ENCODE data around the gene USP32.
A peak's percentile ranks its signal among the peaks of the same experiment; 100 is the strongest.

USP32 gene

DNA sequence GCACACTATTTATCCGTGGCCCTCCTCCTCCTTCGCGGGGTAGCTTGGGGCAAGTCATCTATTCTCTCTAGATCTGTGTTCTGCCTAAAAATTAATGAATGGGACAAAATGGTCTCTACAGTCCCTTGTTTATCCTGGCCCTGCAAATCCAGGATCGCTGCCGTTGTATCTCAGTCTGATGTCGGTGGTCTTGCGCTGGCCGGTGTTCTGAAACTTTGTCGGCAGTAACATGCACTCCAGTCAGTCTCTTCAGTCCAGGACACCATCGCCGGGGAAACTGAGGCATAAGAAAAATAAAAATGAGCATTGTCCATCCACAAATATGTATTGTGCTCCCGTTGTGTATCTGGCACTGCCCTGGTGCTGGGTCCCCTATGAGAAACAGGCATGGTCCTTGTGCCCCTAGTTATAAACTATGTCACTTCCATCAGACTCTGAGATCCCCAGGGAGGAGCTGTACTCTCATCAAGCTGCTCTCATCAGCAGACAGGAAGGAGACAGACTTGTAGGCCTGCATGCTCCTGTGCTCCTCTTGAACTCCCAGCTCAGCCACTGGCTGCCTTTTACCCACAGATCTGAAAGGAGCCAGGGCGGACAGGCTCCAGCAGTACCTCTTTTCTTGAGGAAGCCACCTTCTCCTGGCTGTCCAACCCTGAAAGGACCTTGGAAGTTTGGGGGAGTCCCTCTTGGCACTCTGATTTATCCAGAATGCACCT is 255.8 kb downstream of the USP32 start:
- Histone ChIP-seq H2BK5ac (ENCODE audit: low read depth, low read length, poor library complexity, severe bottlenecking) (no peak overlapping the region), H3K9me3 (ENCODE audit: control insufficient read depth, low read length) (no peaks in the 10 kb centered on the region), H3K4me1 (ENCODE audit: control insufficient read depth, insufficient read depth, low read depth, low read length) (peaks cover 25% of the 10 kb centered on the region), H4K91ac (ENCODE audit: low read length) (no peak overlapping the region), H4K8ac (ENCODE audit: low read length) (no peak overlapping the region), H3K9ac (ENCODE audit: low read length) (no peak overlapping the region), H3K36me3 (ENCODE audit: control insufficient read depth in 1 of 2, insufficient read depth in 2 of 2, low read depth in 1 of 2, low read length in 2 of 2) (peaks cover 7 to 12% of the 10 kb centered on the region in 2 experiments), H2BK12ac (ENCODE audit: low read length in 2 of 2) (no peak overlapping the region), H3K27ac (ENCODE audit: low read length, poor library complexity, severe bottlenecking) (no peak overlapping the region), H3K18ac (ENCODE audit: low read depth in 1 of 2, low read length in 2 of 2) (no peak overlapping the region), H2AK5ac (ENCODE audit: low read length, severe bottlenecking) (no peak overlapping the region), H3K4me3 (ENCODE audit: insufficient read depth in 1 of 2, low read depth in 1 of 2, low read length in 2 of 2) (peak overlapping the region in 1 of 2 experiments; percentile 91), H3K27me3 (ENCODE audit: control insufficient read depth in 1 of 2, insufficient read depth in 1 of 2, low read length in 2 of 2) (peaks cover 38 to 51% of the 10 kb centered on the region in 2 experiments), H2BK120ac (ENCODE audit: low read depth, low read length) (no peak overlapping the region), H2BK15ac (ENCODE audit: low read depth, poor library complexity, severe bottlenecking) (no peak overlapping the region), H3K4me2 (ENCODE audit: low read length, poor library complexity, severe bottlenecking) (peak overlapping the region; percentile 56), H3K4ac (ENCODE audit: low read depth in 1 of 2, low read length in 2 of 2) (no peak overlapping the region), H3K79me1 (replicated peaks; ENCODE audit: low read length, poor library complexity, severe bottlenecking) (peaks cover 10% of the 10 kb centered on the region), H2AFZ (ENCODE audit: low read depth, low read length) (no peak overlapping the region), H3K14ac (ENCODE audit: low read length in 2 of 2) (no peak overlapping the region), H3K23ac (ENCODE audit: low read length in 2 of 2) (no peak overlapping the region)
- DNase-seq, result no peak
- 81% methylated on average over 13 of the region's 13 CpGs for WGBS

DNA sequence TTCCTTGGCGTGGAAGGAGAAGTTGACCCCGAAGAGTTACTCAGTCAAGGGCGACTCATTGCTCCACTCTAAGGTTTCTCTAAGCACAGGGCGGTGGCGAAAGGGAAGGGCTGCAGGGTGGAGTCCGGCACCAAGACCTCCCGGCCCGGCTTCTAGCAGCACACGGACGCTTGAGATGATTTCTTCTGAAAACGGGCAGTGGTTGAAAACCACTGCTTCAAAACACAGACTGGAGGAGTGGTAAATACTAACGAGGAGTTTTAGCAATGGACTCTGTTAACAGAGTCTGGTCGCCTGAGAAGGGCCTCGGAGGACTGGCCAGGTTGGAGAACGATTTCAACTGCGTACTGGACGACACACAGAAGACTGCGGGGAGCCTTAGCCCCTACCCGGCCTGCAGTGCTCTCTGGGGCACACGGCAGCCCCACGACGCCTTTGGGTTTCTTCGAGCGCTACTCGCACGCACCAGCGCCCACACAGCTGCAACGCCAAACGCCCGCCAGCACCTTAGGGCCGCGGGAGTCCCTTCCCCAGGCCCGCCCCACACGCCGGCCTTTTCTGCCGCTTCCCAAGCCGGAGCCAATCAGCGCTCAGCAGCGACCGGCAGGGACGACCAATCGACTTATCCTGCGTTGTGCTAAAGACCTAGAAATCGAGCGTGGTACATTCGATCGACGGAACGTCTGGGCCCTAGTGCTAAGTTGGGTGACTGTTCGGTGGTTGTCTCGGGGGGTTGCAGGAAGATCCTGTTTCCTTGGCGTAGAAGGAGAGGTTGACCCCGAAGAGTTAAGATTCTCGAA is 256.6 kb downstream of the USP32 start:
- DNase-seq, result peak; percentile 93
- H4K91ac ChIP-seq (ENCODE audit: low read length), result peak overlapping the region; percentile 8
- peak overlapping the region; percentile 6 for H3K27ac ChIP-seq (ENCODE audit: low read length, poor library complexity, severe bottlenecking)

DNA sequence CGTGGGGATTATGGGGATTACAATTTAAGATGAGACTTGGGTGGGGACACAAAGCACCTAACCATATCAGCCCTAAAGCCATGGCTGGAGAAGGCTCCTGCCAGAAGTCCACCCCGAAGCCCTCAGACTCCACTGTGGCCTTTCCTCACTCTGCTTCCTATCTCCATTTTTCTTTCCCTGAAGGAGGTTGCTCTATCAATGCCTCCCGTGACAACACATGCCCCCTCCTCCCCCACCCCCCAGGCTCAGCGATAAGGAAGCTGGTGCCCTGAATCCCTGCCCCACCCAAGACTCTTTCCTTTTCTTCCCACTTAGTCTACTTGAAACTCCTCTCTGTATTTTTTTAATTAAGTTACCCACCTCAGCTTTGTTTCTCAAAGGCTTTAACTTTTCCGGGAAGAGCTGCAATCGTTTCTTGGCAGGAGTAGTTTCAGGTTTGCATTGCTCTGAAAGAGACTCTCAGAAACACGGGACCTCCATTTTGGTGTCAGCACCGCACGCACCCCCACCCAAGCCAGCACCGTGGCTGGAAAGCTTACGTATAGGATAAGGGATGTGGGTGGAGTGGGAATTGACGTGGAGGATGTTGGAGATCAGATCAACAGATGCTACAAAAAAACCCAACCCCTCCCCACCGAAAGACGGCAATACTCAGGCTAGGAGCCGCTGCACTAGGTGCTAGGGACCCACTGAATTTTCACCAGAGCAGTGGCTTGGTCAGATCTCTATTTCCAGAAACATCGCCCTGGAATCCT is 257.4 kb downstream of the USP32 start:
- H2BK5ac ChIP-seq (ENCODE audit: low read depth, low read length, poor library complexity, severe bottlenecking), result no peak overlapping the region
- peaks cover 10% of the 10 kb centered on the region for H3K79me1 ChIP-seq (replicated peaks; ENCODE audit: low read length, poor library complexity, severe bottlenecking)

More for the DNA sequence above, 256.6 kb downstream of the USP32 start:
- peaks cover 5 to 12% of the 10 kb centered on the region in 2 experiments for H3K36me3 ChIP-seq (ENCODE audit: control insufficient read depth in 1 of 2, insufficient read depth in 2 of 2, low read depth in 1 of 2, low read length in 2 of 2)
- H3K27me3 ChIP-seq (ENCODE audit: control insufficient read depth in 1 of 2, insufficient read depth in 1 of 2, low read length in 2 of 2), result peaks cover 31 to 43% of the 10 kb centered on the region in 2 experiments
- H3K14ac ChIP-seq (ENCODE audit: low read length in 2 of 2), result no peak overlapping the region
- no peak overlapping the region for H2BK120ac ChIP-seq (ENCODE audit: low read depth, low read length)
- peaks cover 22% of the 10 kb centered on the region for H3K4me1 ChIP-seq (ENCODE audit: control insufficient read depth, insufficient read depth, low read depth, low read length)
- no peak overlapping the region for H2BK5ac ChIP-seq (ENCODE audit: low read depth, low read length, poor library complexity, severe bottlenecking)
- H2BK15ac ChIP-seq (ENCODE audit: low read depth, poor library complexity, severe bottlenecking), result no peak overlapping the region
- peak overlapping the region; percentile 67 to 91 for H3K4me3 ChIP-seq (ENCODE audit: insufficient read depth in 1 of 2, low read depth in 1 of 2, low read length in 2 of 2)
- H3K4ac ChIP-seq (ENCODE audit: low read depth in 1 of 2, low read length in 2 of 2), result peak overlapping the region in 1 of 2 experiments; percentile 89
- H3K9me3 ChIP-seq (ENCODE audit: control insufficient read depth, low read length), result no peaks in the 10 kb centered on the region
- H4K8ac ChIP-seq (ENCODE audit: low read length), result no peak overlapping the region
- peak overlapping the region; percentile 97 for H2AFZ ChIP-seq (ENCODE audit: low read depth, low read length)
- no peak overlapping the region for H2AK5ac ChIP-seq (ENCODE audit: low read length, severe bottlenecking)
- H3K79me1 ChIP-seq (replicated peaks; ENCODE audit: low read length, poor library complexity, severe bottlenecking), result peaks cover 10% of the 10 kb centered on the region
- peak overlapping the region; percentile 90 for H3K9ac ChIP-seq (ENCODE audit: low read length)
- peak overlapping the region in 1 of 2 experiments; percentile 82 for H3K18ac ChIP-seq (ENCODE audit: low read depth in 1 of 2, low read length in 2 of 2)
- peak overlapping the region in 1 of 2 experiments; percentile 86 for H3K23ac ChIP-seq (ENCODE audit: low read length in 2 of 2)
- H3K4me2 ChIP-seq (ENCODE audit: low read length, poor library complexity, severe bottlenecking), result peak overlapping the region; percentile 97
- peak overlapping the region in 1 of 2 experiments; percentile 57 for H2BK12ac ChIP-seq (ENCODE audit: low read length in 2 of 2)
- WGBS, result 4% methylated on average over 54 of the region's 54 CpGs

More for the DNA sequence above, 257.4 kb downstream of the USP32 start:
- Histone ChIP-seq H3K4me2 (ENCODE audit: low read length, poor library complexity, severe bottlenecking) (peak overlapping the region; percentile 97), H2BK12ac (ENCODE audit: low read length in 2 of 2) (peak overlapping the region in 1 of 2 experiments; percentile 45), H2BK120ac (ENCODE audit: low read depth, low read length) (no peak overlapping the region), H3K4me1 (ENCODE audit: control insufficient read depth, insufficient read depth, low read depth, low read length) (peaks cover 17% of the 10 kb centered on the region), H4K91ac (ENCODE audit: low read length) (no peak overlapping the region), H3K9ac (ENCODE audit: low read length) (peak overlapping the region; percentile 90), H2BK15ac (ENCODE audit: low read depth, poor library complexity, severe bottlenecking) (no peak overlapping the region), H2AK5ac (ENCODE audit: low read length, severe bottlenecking) (no peak overlapping the region), H3K27ac (ENCODE audit: low read length, poor library complexity, severe bottlenecking) (no peak overlapping the region), H2AFZ (ENCODE audit: low read depth, low read length) (peak overlapping the region; percentile 97), H4K8ac (ENCODE audit: low read length) (peak overlapping the region; percentile 14), H3K4me3 (ENCODE audit: insufficient read depth in 1 of 2, low read depth in 1 of 2, low read length in 2 of 2) (peak overlapping the region; percentile 67 to 91), H3K18ac (ENCODE audit: low read depth in 1 of 2, low read length in 2 of 2) (peak overlapping the region in 1 of 2 experiments; percentile 82), H3K23ac (ENCODE audit: low read length in 2 of 2) (peak overlapping the region in 1 of 2 experiments; percentile 54), H3K14ac (ENCODE audit: low read length in 2 of 2) (no peak overlapping the region), H3K4ac (ENCODE audit: low read depth in 1 of 2, low read length in 2 of 2) (peak overlapping the region in 1 of 2 experiments; percentile 24), H3K9me3 (ENCODE audit: control insufficient read depth, low read length) (no peaks in the 10 kb centered on the region), H3K36me3 (ENCODE audit: control insufficient read depth in 1 of 2, insufficient read depth in 2 of 2, low read depth in 1 of 2, low read length in 2 of 2) (peaks cover 5 to 12% of the 10 kb centered on the region in 2 experiments), H3K27me3 (ENCODE audit: control insufficient read depth in 1 of 2, insufficient read depth in 1 of 2, low read length in 2 of 2) (peaks cover 23 to 35% of the 10 kb centered on the region in 2 experiments)
- DNase-seq, result peak; percentile 57
- 28% methylated on average over 10 of the region's 16 CpGs for WGBS

Data from mesenchymal stem cell (in vitro differentiated cells and primary cell).